ENCODE data around the gene ERI3. TPM values are rescaled to one million over a fixed set of nuclear protein-coding genes. Genes with fewer than 3 reads are reported as not detected.

Gene ERI3
- total RNA-seq, 1 donor from 2014 or later: 37.9 TPM

- ChIA-PET POLR2A (no interaction called here), CTCF (no interaction called here)
- Mint-ChIP-seq H3K27ac (no peak overlapping the region), H3K9me3 (no peaks in the 10 kb centered on the region), H3K4me3 (no peak overlapping the region), H3K4me1 (no peaks in the 10 kb centered on the region), H3K27me3 (no peaks in the 10 kb centered on the region), H3K36me3 (ENCODE audit: low read depth) (peaks cover 60% of the 10 kb centered on the region)
- ATAC-seq (ENCODE audit: low read depth) (no peak), DNase-seq (no peak)
- no peak for TF ChIP-seq CTCF (IDR thresholded peaks at IDR 0.05)
- intact Hi-C loops (cut with micrococcal nuclease): no loop called here
Measured at GRCh38 chr1:44332505-44332904, 22.6 kb downstream of the ERI3 start.

GRCh38 chr1:44330935-44331334 is 24.1 kb downstream of the ERI3 start:
- ATAC-seq (ENCODE audit: low read depth) (no peak), DNase-seq (no peak)
- Mint-ChIP-seq H3K36me3 (ENCODE audit: low read depth) (peaks cover 51% of the 10 kb centered on the region), H3K27ac (no peak overlapping the region), H3K9me3 (no peaks in the 10 kb centered on the region), H3K4me3 (no peak overlapping the region), H3K4me1 (no peaks in the 10 kb centered on the region), H3K27me3 (no peaks in the 10 kb centered on the region)
- POLR2A ChIA-PET: interaction anchor here (0.7 kb wide), 1 partner anchor 15 kb away, joined by 3 read pairs; no protein-coding TSS in a partner anchor
- TF ChIP-seq CTCF (IDR thresholded peaks at IDR 0.05): no peak
- intact Hi-C loops (cut with micrococcal nuclease): no loop called here
- CTCF ChIA-PET: no interaction called here

GRCh38 chr1:44328671-44329416 is 26.2 kb downstream of the ERI3 start:
- POLR2A ChIA-PET: no interaction called here
- H3K36me3 Mint-ChIP-seq (ENCODE audit: low read depth): peaks cover 42% of the 10 kb centered on the region
- no peaks in the 10 kb centered on the region for H3K9me3 Mint-ChIP-seq
- no peak overlapping the region for H3K27ac Mint-ChIP-seq
- intact Hi-C loops (cut with micrococcal nuclease): no loop called here
- no peak for TF ChIP-seq CTCF (IDR thresholded peaks at IDR 0.05)
- CTCF ChIA-PET: interaction anchor here (1.4 kb wide), 2 partner anchors 9 to 11 kb away, joined by 3 read pairs; no protein-coding TSS in a partner anchor
- H3K4me3 Mint-ChIP-seq: no peak overlapping the region
- H3K27me3 Mint-ChIP-seq: no peaks in the 10 kb centered on the region
- DNase-seq: no peak
- H3K4me1 Mint-ChIP-seq: no peaks in the 10 kb centered on the region
- ATAC-seq (ENCODE audit: low read depth): no peak

- Mint-ChIP-seq H3K27me3 (no peaks in the 10 kb centered on the region), H3K9me3 (no peaks in the 10 kb centered on the region), H3K36me3 (ENCODE audit: low read depth) (peaks cover 43% of the 10 kb centered on the region), H3K27ac (no peak overlapping the region), H3K4me1 (no peaks in the 10 kb centered on the region), H3K4me3 (no peak overlapping the region)
- no peak for TF ChIP-seq CTCF (IDR thresholded peaks at IDR 0.05)
- intact Hi-C loops (cut with micrococcal nuclease): no loop called here
- ChIA-PET CTCF (no interaction called here), POLR2A (no interaction called here)
- DNase-seq: no peak
- no peak for ATAC-seq (ENCODE audit: low read depth)
Measured at GRCh38 chr1:44327679-44328491, 27.2 kb downstream of the ERI3 start.

- H3K27me3 Mint-ChIP-seq: no peaks in the 10 kb centered on the region
- ChIA-PET CTCF (no interaction called here), POLR2A (no interaction called here)
Measured at GRCh38 chr1:44326821-44327465, 28.1 kb downstream of the ERI3 start.

More at GRCh38 chr1:44326821-44327465, 28.1 kb downstream of the ERI3 start:
- intact Hi-C loops (cut with micrococcal nuclease): no loop called here
- no peak for TF ChIP-seq CTCF (IDR thresholded peaks at IDR 0.05)
- Mint-ChIP-seq H3K9me3 (no peaks in the 10 kb centered on the region), H3K4me1 (no peaks in the 10 kb centered on the region), H3K36me3 (ENCODE audit: low read depth) (peaks cover 46% of the 10 kb centered on the region), H3K27ac (no peak overlapping the region), H3K4me3 (no peak overlapping the region)
- DNase-seq: no peak
- ATAC-seq (ENCODE audit: low read depth): no peak
